ENCODE results near the gene CHST8. TPM values are rescaled to one million over a fixed set of nuclear protein-coding genes. Genes with fewer than 3 reads are reported as not detected.
A peak's percentile ranks its signal among the peaks of the same experiment; 100 is the strongest.

CHST8 gene
- total and polyA plus RNA-seq, 2 experiments from 2014 or later: 9.3 to 38.2 TPM

DNA sequence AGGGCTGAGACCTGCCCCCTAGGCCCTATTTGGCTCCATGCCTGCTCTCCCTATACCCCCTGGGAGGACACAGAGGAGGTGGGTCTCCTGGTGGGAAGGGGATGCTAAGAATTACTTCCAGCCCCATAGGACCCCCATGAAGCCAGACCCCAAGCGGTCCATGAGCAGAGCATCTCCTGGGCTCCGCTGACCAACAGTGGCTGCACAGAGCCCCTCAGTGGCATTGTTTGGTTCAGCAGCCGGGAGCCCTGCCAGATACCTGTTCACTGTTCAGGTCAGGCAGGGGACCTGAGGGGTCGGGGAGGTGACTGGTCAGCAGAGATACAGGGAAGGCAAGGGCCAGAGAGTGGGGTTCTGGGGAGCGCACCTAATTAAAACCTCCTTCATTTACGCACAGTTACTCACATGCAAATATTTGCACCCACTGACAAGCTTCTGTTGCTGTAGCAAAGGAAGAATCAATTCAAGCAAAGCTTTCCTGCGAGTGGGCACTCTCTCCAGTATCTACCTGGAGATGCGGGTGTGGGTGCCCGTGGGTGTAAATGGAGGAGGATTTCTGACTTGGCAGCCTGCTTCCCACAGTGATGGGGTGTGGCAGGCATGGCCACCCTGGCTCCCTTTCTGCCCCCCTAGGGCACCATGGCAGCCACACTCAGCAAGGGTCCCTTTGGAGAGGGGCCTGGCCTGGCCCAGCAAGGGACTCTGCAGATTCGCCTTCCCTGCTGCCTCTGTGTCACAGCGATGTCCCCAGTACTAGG is 83.5 kb downstream of the CHST8 start:
- Histone ChIP-seq H3K4me3 (no peak overlapping the region), H4K20me1 (replicated peaks; ENCODE audit: insufficient read depth) (no peaks in the 10 kb centered on the region; the same call in 1 of the 2 replicates), H3F3A (replicated peaks; ENCODE audit: low read depth) (no peaks in the 10 kb centered on the region), H3K27me3 (ENCODE audit: insufficient read depth) (no peaks in the 10 kb centered on the region), H3K9me2 (ENCODE audit: insufficient read depth) (no peaks in the 10 kb centered on the region), H2AFZ (no peak overlapping the region), H3K4me1 (ENCODE audit: insufficient read depth) (peaks cover 23% of the 10 kb centered on the region), H3K36me3 (ENCODE audit: insufficient read depth) (no peaks in the 10 kb centered on the region; the same call in none of the 2 replicates), H3K79me2 (replicated peaks; ENCODE audit: insufficient read depth) (peaks cover 5% of the 10 kb centered on the region; the same call in 1 of the 2 replicates), H3K27ac (ENCODE audit: low read depth) (no peak overlapping the region), H3K4me2 (no peak overlapping the region)
- no peak overlapping the region for H3K4me3 Mint-ChIP-seq
- no peaks in the 10 kb centered on the region; the same call in 2 of the 3 replicates for H3K36me3 Mint-ChIP-seq (ENCODE audit: low read depth)
- TF ChIP-seq EZH2phosphoT487 (IDR thresholded peaks at IDR 0.05; ENCODE audit: unreplicated experiment): no peak
- TF ChIP-seq, protein P1, sequence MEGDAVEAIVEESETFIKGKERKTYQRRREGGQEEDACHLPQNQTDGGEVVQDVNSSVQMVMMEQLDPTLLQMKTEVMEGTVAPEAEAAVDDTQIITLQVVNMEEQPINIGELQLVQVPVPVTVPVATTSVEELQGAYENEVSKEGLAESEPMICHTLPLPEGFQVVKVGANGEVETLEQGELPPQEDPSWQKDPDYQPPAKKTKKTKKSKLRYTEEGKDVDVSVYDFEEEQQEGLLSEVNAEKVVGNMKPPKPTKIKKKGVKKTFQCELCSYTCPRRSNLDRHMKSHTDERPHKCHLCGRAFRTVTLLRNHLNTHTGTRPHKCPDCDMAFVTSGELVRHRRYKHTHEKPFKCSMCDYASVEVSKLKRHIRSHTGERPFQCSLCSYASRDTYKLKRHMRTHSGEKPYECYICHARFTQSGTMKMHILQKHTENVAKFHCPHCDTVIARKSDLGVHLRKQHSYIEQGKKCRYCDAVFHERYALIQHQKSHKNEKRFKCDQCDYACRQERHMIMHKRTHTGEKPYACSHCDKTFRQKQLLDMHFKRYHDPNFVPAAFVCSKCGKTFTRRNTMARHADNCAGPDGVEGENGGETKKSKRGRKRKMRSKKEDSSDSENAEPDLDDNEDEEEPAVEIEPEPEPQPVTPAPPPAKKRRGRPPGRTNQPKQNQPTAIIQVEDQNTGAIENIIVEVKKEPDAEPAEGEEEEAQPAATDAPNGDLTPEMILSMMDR (conservative IDR thresholded peaks at IDR 0.05; ENCODE audit: low read depth in 2 of 2): peak; percentile 41 to 75
- H3K9me3 Mint-ChIP-seq: no peaks in the 10 kb centered on the region; the same call in 1 of the 3 replicates
- ATAC-seq (peak; percentile 79), DNase-seq (ENCODE audit: low spot score) (peak; percentile 37)
- no peaks in the 10 kb centered on the region for H3K27me3 Mint-ChIP-seq (ENCODE audit: insufficient read depth, low read depth, poor library complexity)
- H3K4me1 Mint-ChIP-seq: peaks cover 34% of the 10 kb centered on the region
- no peak overlapping the region for H3K27ac Mint-ChIP-seq

DNA sequence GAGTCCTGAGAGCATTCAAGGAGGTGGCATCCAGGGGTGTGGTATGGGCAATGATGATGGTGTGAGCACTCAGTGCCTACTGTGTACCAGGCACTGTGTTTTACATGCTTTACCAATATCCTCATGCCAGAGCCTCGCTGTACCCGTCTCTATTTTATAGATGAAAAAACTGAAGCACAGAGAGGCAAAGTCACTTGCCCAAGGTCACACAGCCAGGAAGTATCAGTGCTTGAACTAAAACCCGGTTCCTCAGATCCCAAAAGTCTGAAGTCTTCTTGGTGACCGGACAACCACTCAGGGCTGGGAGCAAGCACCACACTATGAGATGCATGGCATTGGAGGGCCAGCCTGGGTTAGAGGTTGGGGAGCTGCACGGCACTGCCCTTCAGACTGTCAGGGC is 84.1 kb downstream of the CHST8 start:
- Histone ChIP-seq H3K4me1 (ENCODE audit: insufficient read depth) (peaks cover 23% of the 10 kb centered on the region), H3K27ac (ENCODE audit: low read depth) (no peak overlapping the region), H3K4me3 (no peak overlapping the region), H3F3A (replicated peaks; ENCODE audit: low read depth) (no peaks in the 10 kb centered on the region), H3K27me3 (ENCODE audit: insufficient read depth) (no peaks in the 10 kb centered on the region), H3K36me3 (ENCODE audit: insufficient read depth) (no peaks in the 10 kb centered on the region; the same call in none of the 2 replicates), H3K4me2 (no peak overlapping the region), H4K20me1 (replicated peaks; ENCODE audit: insufficient read depth) (no peaks in the 10 kb centered on the region; the same call in 1 of the 2 replicates), H3K79me2 (replicated peaks; ENCODE audit: insufficient read depth) (peaks cover 11% of the 10 kb centered on the region; the same call in 1 of the 2 replicates), H3K9me2 (ENCODE audit: insufficient read depth) (no peaks in the 10 kb centered on the region), H2AFZ (no peak overlapping the region)
- no peaks in the 10 kb centered on the region; the same call in 2 of the 3 replicates for H3K36me3 Mint-ChIP-seq (ENCODE audit: low read depth)
- H3K9me3 Mint-ChIP-seq: no peaks in the 10 kb centered on the region; the same call in 1 of the 3 replicates
- no peak overlapping the region for H3K4me3 Mint-ChIP-seq
- H3K27ac Mint-ChIP-seq: no peak overlapping the region
- H3K4me1 Mint-ChIP-seq: peaks cover 32% of the 10 kb centered on the region
- DNase-seq (ENCODE audit: low spot score) (no peak), ATAC-seq (no peak)
- H3K27me3 Mint-ChIP-seq (ENCODE audit: insufficient read depth, low read depth, poor library complexity): no peaks in the 10 kb centered on the region
- TF ChIP-seq NANOG (IDR thresholded peaks at IDR 0.05; ENCODE audit: borderline replicate concordance) (no peak), CREB1 (CRISPR knock-in tag; IDR thresholded peaks at IDR 0.05; ENCODE audit: low read depth) (no peak), EZH2 (IDR thresholded peaks at IDR 0.05; ENCODE audit: low read depth, unreplicated experiment) (no peak), ZNF331 (CRISPR knock-in tag; IDR thresholded peaks at IDR 0.05; ENCODE audit: low read depth) (no peak), STAT1 (IDR thresholded peaks at IDR 0.05; ENCODE audit: unreplicated experiment) (no peak), POLR2AphosphoS5 (IDR thresholded peaks at IDR 0.05; ENCODE audit: low read depth) (no peak)
- TF ChIP-seq, protein P2, sequence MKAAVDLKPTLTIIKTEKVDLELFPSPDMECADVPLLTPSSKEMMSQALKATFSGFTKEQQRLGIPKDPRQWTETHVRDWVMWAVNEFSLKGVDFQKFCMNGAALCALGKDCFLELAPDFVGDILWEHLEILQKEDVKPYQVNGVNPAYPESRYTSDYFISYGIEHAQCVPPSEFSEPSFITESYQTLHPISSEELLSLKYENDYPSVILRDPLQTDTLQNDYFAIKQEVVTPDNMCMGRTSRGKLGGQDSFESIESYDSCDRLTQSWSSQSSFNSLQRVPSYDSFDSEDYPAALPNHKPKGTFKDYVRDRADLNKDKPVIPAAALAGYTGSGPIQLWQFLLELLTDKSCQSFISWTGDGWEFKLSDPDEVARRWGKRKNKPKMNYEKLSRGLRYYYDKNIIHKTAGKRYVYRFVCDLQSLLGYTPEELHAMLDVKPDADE (IDR thresholded peaks at IDR 0.05): no peak
- TF ChIP-seq, protein P3, sequence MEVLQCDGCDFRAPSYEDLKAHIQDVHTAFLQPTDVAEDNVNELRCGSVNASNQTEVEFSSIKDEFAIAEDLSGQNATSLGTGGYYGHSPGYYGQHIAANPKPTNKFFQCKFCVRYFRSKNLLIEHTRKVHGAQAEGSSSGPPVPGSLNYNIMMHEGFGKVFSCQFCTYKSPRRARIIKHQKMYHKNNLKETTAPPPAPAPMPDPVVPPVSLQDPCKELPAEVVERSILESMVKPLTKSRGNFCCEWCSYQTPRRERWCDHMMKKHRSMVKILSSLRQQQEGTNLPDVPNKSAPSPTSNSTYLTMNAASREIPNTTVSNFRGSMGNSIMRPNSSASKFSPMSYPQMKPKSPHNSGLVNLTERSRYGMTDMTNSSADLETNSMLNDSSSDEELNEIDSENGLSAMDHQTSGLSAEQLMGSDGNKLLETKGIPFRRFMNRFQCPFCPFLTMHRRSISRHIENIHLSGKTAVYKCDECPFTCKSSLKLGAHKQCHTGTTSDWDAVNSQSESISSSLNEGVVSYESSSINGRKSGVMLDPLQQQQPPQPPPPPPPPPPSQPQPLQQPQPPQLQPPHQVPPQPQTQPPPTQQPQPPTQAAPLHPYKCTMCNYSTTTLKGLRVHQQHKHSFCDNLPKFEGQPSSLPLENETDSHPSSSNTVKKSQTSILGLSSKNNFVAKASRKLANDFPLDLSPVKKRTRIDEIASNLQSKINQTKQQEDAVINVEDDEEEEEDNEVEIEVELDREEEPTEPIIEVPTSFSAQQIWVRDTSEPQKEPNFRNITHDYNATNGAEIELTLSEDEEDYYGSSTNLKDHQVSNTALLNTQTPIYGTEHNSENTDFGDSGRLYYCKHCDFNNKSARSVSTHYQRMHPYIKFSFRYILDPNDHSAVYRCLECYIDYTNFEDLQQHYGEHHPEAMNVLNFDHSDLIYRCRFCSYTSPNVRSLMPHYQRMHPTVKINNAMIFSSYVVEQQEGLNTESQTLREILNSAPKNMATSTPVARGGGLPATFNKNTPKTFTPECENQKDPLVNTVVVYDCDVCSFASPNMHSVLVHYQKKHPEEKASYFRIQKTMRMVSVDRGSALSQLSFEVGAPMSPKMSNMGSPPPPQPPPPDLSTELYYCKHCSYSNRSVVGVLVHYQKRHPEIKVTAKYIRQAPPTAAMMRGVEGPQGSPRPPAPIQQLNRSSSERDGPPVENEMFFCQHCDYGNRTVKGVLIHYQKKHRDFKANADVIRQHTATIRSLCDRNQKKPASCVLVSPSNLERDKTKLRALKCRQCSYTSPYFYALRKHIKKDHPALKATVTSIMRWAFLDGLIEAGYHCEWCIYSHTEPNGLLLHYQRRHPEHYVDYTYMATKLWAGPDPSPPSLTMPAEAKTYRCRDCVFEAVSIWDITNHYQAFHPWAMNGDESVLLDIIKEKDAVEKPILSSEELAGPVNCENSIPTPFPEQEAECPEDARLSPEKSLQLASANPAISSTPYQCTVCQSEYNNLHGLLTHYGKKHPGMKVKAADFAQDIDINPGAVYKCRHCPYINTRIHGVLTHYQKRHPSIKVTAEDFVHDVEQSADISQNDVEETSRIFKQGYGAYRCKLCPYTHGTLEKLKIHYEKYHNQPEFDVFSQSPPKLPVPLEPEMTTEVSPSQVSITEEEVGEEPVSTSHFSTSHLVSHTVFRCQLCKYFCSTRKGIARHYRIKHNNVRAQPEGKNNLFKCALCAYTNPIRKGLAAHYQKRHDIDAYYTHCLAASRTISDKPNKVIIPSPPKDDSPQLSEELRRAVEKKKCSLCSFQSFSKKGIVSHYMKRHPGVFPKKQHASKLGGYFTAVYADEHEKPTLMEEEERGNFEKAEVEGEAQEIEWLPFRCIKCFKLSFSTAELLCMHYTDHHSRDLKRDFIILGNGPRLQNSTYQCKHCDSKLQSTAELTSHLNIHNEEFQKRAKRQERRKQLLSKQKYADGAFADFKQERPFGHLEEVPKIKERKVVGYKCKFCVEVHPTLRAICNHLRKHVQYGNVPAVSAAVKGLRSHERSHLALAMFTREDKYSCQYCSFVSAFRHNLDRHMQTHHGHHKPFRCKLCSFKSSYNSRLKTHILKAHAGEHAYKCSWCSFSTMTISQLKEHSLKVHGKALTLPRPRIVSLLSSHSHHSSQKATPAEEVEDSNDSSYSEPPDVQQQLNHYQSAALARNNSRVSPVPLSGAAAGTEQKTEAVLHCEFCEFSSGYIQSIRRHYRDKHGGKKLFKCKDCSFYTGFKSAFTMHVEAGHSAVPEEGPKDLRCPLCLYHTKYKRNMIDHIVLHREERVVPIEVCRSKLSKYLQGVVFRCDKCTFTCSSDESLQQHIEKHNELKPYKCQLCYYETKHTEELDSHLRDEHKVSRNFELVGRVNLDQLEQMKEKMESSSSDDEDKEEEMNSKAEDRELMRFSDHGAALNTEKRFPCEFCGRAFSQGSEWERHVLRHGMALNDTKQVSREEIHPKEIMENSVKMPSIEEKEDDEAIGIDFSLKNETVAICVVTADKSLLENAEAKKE (CRISPR knock-in tag; IDR thresholded peaks at IDR 0.05): no peak

Data from GM23338 (cell line).